Fibroblast of lung (primary cell): ENCODE measurements around the gene SNRPD3.

Experiments used
- CTCF ChIP-seq, 2 donors: IDR thresholded peaks in 1 of 2; conservative IDR thresholded peaks in 1 of 2; 1 replicate in 1 of 2; 2 replicates in 1 of 2; pipeline ENCODE4 v1.5.1; 2011 to 2012; ENCODE audit warnings: low read length in 2 of 2, control low read depth in 1 of 2, inconsistent platforms in 1 of 2, low read depth in 1 of 2, mild to moderate bottlenecking in 1 of 2
- EZH2 ChIP-seq: IDR thresholded peaks from 2 replicates; pipeline ENCODE4 v1.5.1; 2012; ENCODE audit warnings: low read length, control low read depth, mild to moderate bottlenecking; ENCODE audit errors: missing control alignments

- TF ChIP-seq CTCF (conservative IDR thresholded peaks at IDR 0.05 in 1 of 2, IDR thresholded peaks at IDR 0.05 in 1 of 2; ENCODE audit: low read depth in 1 of 2, low read length in 2 of 2) (no peak), EZH2 (no peak)
These were observed 48.9 kb upstream of the SNRPD3 start for GRCh38 chr22:24506802-24507438.
